Choroid plexus epithelial cell (primary cell): Measurements from ENCODE around the gene PPIL4.

ENCODE experiments used
- DNase-seq: peaks from one replicate; pipeline ENCODE4 v3.0.0-alpha.2; 2010; ENCODE audit warnings: low read depth
- H3K4me3 ChIP-seq: 2 replicates; pipeline ENCODE4 v1.5.1; 2011; ENCODE audit warnings: low read depth, mild to moderate bottlenecking, control low read depth, low read length, moderate library complexity
- CTCF ChIP-seq: conservative IDR thresholded peaks from 2 replicates; pipeline ENCODE4 v1.5.1; 2011; ENCODE audit warnings: low read depth, mild to moderate bottlenecking, control low read depth, inconsistent platforms, low read length, moderate library complexity

Gene PPIL4

GRCh38 chr6:149567945-149568585, 22.2 kb upstream of the PPIL4 start:
- no peak for TF ChIP-seq CTCF
- DNase-seq, result no peak
- H3K4me3 ChIP-seq, result no peak overlapping the region

- DNase-seq, result no peak
These were observed 21.3 kb upstream of the PPIL4 start for GRCh38 chr6:149567194-149567586.

GRCh38 chr6:149566410-149567193, 20.8 kb upstream of the PPIL4 start:
- no peak for TF ChIP-seq CTCF
- H3K4me3 ChIP-seq, result peak overlapping the region; percentile 82
- peak; percentile 47 for DNase-seq

More at GRCh38 chr6:149567194-149567586, 21.3 kb upstream of the PPIL4 start:
- H3K4me3 ChIP-seq, result peak overlapping the region; percentile 82
- TF ChIP-seq CTCF, result no peak

GRCh38 chr6:149565527-149566409, 19.9 kb upstream of the PPIL4 start, which contains the start of gene GINM1:
Gene GINM1, plus strand, starts transcription at chr6:149566375. Its CDS starts 40 bp downstream, at chr6:149566415.
- peak; percentile 96 for DNase-seq
- peak within 1 kb of the TSS; percentile 82 for H3K4me3 ChIP-seq
- TF ChIP-seq CTCF, result peak; percentile 82

- no peak for DNase-seq
- TF ChIP-seq CTCF, result no peak
- no peak overlapping the region for H3K4me3 ChIP-seq
These were observed 18.1 kb upstream of the PPIL4 start for GRCh38 chr6:149563928-149564325.

- peak; percentile 68 for DNase-seq
- TF ChIP-seq CTCF, result no peak
- H3K4me3 ChIP-seq, result no peak overlapping the region
These were observed 17.5 kb upstream of the PPIL4 start for GRCh38 chr6:149563203-149563927.
